ENCODE measurements around the gene FCSK. TPM values are rescaled to one million over a fixed set of nuclear protein-coding genes. Genes with fewer than 3 reads are reported as not detected.

The FCSK gene
- total RNA-seq, 1 experiment from 2014 or later: 25.5 TPM

DNA sequence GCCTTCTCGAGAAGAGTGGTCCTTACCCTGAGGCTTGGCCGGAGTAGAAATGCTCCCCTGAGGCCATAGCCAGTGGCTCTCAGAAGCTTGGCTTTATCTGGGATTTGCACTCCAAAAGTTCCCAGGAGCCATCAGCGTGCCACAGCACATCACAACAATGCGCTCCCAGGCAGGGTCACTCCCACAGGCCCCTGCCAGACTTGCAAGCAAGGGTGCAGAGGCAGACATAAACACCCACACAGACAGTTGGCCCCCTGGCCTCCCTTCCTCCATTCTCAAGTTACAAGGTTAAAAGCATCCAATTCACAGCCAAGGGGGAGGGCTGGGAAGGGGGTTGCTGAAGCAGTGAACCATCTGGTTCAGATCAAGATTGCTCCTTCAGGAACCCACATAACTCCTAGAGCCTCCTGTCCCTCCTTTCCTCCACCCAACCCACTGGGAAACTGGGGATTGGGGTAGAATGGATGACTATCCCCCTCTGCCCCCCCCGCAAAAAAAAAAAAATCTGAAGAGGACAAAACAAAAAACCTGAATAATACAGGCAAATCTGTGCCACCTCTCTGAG lies 17.3 kb upstream of the FCSK start:
- Histone ChIP-seq H3K36me3 (ENCODE audit: control insufficient read depth, insufficient read depth, low read length) (no peaks in the 10 kb centered on the region; the same call in none of the 2 replicates), H3K27me3 (replicated peaks; ENCODE audit: control insufficient read depth, insufficient read depth, low read length) (no peaks in the 10 kb centered on the region), H3K4me1 (peaks cover 45% of the 10 kb centered on the region), H3K9me3 (no peaks in the 10 kb centered on the region), H3K4me3 (ENCODE audit: low read depth, low read length) (peak overlapping the region; percentile 90)
- peaks cover 36% of the 10 kb centered on the region for H3K4me1 Mint-ChIP-seq (ENCODE audit: low read depth, unreplicated experiment)
- H3K4me3 Mint-ChIP-seq (ENCODE audit: unreplicated experiment): peak overlapping the region; percentile 92
- H3K9me3 Mint-ChIP-seq (ENCODE audit: unreplicated experiment): no peaks in the 10 kb centered on the region
- peak overlapping the region; percentile 58 for H3K27ac Mint-ChIP-seq (ENCODE audit: unreplicated experiment)
- ChIA-PET POLR2A (interaction anchor here (0.9 kb wide), 1 partner anchor 56 kb away, joined by 4 read pairs; no protein-coding TSS in a partner anchor), CTCF (interaction anchor here (2.9 kb wide), 1 partner anchor 56 kb away, joined by 12 read pairs; no protein-coding TSS in a partner anchor)
- H3K36me3 Mint-ChIP-seq (ENCODE audit: insufficient read depth, unreplicated experiment): peaks cover 8% of the 10 kb centered on the region
- peak in 1 of 2 experiments; percentile 58 for DNase-seq
- BruUV-seq (replicated peaks): TSS peak; percentile 50
- H3K27me3 Mint-ChIP-seq (ENCODE audit: insufficient read depth, unreplicated experiment): no peaks in the 10 kb centered on the region
- TF ChIP-seq, protein P1, sequence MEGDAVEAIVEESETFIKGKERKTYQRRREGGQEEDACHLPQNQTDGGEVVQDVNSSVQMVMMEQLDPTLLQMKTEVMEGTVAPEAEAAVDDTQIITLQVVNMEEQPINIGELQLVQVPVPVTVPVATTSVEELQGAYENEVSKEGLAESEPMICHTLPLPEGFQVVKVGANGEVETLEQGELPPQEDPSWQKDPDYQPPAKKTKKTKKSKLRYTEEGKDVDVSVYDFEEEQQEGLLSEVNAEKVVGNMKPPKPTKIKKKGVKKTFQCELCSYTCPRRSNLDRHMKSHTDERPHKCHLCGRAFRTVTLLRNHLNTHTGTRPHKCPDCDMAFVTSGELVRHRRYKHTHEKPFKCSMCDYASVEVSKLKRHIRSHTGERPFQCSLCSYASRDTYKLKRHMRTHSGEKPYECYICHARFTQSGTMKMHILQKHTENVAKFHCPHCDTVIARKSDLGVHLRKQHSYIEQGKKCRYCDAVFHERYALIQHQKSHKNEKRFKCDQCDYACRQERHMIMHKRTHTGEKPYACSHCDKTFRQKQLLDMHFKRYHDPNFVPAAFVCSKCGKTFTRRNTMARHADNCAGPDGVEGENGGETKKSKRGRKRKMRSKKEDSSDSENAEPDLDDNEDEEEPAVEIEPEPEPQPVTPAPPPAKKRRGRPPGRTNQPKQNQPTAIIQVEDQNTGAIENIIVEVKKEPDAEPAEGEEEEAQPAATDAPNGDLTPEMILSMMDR (IDR thresholded peaks at IDR 0.05; ENCODE audit: insufficient read depth in 1 of 2, low read depth in 1 of 2, low read length in 1 of 2, severe bottlenecking in 1 of 2, unreplicated experiment in 1 of 2): no peak
- intact Hi-C loops (cut with micrococcal nuclease; ENCODE audit: unreplicated experiment): no loop called here

DNA sequence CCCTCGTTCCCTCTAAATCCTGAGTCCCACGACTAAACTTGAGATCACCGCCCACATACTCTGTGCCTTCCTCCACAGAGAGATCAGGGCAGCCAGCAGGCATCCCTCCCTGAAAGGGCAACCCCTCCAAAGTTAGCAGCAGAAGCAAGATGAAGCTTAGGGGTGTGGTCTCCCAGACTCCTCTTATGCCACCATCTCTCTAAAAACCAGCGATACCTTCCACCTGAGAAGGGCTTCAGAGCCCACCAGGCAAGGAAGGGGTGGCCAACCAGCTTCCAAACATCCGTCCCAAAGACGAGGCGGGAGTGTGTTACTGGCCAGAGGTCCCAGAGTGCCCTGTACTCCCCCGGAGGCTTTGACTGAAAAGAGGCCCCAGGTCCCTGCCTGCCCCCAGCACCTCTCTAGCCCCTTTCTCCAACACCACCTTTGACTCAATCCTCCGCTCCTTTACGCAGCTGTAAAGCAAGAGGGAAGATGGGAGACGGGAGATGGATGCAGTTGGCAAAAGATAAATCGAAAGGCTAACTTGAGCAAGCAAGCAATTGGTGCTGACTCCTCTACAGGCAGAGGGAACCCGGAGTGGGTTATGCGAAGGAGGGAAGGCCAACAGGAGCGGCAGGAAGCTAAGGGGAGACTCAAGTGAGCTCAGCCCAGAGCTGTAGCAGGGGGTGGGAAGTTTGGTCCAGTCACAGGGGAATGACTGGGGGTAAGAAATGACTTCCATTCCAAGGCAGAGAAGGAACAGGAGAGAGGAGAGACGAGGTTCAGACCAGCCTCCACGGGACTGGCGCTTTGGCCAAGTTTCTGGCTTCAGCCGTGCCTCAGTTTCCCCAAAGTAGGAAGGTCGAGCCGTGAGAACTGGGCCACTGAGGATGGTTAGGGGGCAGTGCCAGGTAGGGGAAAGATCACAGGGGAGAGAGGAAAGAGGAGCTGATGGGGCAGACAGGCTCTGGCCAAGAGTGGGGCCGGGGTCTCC lies 16.5 kb upstream of the FCSK start:
- POLR2A ChIA-PET: interaction anchor here (0.5 to 0.9 kb wide), 4 partner anchors 10 to 149 kb away, joined by 3 to 6 read pairs (median 4); partner anchors contain the start of gene AARS1
- Mint-ChIP-seq H3K4me1 (ENCODE audit: low read depth, unreplicated experiment) (peaks cover 30% of the 10 kb centered on the region), H3K27ac (ENCODE audit: unreplicated experiment) (peak overlapping the region; percentile 58), H3K36me3 (ENCODE audit: insufficient read depth, unreplicated experiment) (peaks cover 8% of the 10 kb centered on the region), H3K4me3 (ENCODE audit: unreplicated experiment) (peak overlapping the region; percentile 92), H3K27me3 (ENCODE audit: insufficient read depth, unreplicated experiment) (no peaks in the 10 kb centered on the region), H3K9me3 (ENCODE audit: unreplicated experiment) (no peaks in the 10 kb centered on the region)
- H3K4me3 ChIP-seq (ENCODE audit: low read depth, low read length): peak overlapping the region; percentile 90
- no peaks in the 10 kb centered on the region for H3K27me3 ChIP-seq (replicated peaks; ENCODE audit: control insufficient read depth, insufficient read depth, low read length)
- H3K4me1 ChIP-seq: peaks cover 40% of the 10 kb centered on the region
- H3K36me3 ChIP-seq (ENCODE audit: control insufficient read depth, insufficient read depth, low read length): no peaks in the 10 kb centered on the region; the same call in none of the 2 replicates
- CTCF ChIA-PET: interaction anchor here (1.0 to 2.9 kb wide), 3 partner anchors 57 to 215 kb away, joined by 4 to 12 read pairs (median 7); no protein-coding TSS in a partner anchor
- no peaks in the 10 kb centered on the region for H3K9me3 ChIP-seq
- TF ChIP-seq, protein P1 (IDR thresholded peaks at IDR 0.05; ENCODE audit: insufficient read depth in 1 of 2, low read depth in 1 of 2, low read length in 1 of 2, severe bottlenecking in 1 of 2, unreplicated experiment in 1 of 2): no peak
- no TSS peak for BruUV-seq (replicated peaks)
- DNase-seq: no peak
- intact Hi-C loops (cut with micrococcal nuclease; ENCODE audit: unreplicated experiment): loop anchor here (2.0 kb wide), 1 partner anchor 43 kb away; no protein-coding TSS in a partner anchor

DNA sequence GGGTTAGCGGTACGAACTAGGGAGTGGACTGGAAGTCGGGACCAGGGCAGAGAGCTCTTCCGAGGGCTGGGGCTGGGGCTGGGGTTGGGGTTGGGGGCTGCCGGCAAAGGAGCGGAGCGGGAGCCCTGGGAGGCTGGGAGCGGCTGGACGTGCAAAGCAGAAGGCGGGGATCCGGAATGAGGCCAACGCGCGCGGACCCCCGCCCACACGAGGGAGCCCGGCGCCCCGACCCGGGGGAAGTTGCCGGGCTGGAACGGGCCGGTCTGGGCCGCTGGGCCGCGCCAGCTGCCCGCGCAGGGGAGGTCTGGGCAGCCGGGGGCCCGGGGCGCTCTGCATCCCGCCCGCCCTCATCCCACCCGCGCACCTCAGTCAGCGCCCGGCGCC lies 15.8 kb upstream of the FCSK start:
- DNase-seq: peak in 1 of 2 experiments; percentile 64
- H3K27me3 Mint-ChIP-seq (ENCODE audit: insufficient read depth, unreplicated experiment): no peaks in the 10 kb centered on the region
- H3K36me3 Mint-ChIP-seq (ENCODE audit: insufficient read depth, unreplicated experiment): peaks cover 8% of the 10 kb centered on the region

More for the DNA sequence above, 15.8 kb upstream of the FCSK start:
- no TSS peak for BruUV-seq (replicated peaks)
- Histone ChIP-seq H3K27me3 (replicated peaks; ENCODE audit: control insufficient read depth, insufficient read depth, low read length) (no peaks in the 10 kb centered on the region), H3K4me3 (ENCODE audit: low read depth, low read length) (peak overlapping the region; percentile 90), H3K9me3 (no peaks in the 10 kb centered on the region), H3K4me1 (peaks cover 38% of the 10 kb centered on the region), H3K36me3 (ENCODE audit: control insufficient read depth, insufficient read depth, low read length) (no peaks in the 10 kb centered on the region; the same call in none of the 2 replicates)
- Mint-ChIP-seq H3K9me3 (ENCODE audit: unreplicated experiment) (no peaks in the 10 kb centered on the region), H3K27ac (ENCODE audit: unreplicated experiment) (peak overlapping the region; percentile 58), H3K4me3 (ENCODE audit: unreplicated experiment) (peak overlapping the region; percentile 92), H3K4me1 (ENCODE audit: low read depth, unreplicated experiment) (peaks cover 26% of the 10 kb centered on the region)
- TF ChIP-seq, protein P1 (IDR thresholded peaks at IDR 0.05; ENCODE audit: insufficient read depth in 1 of 2, low read depth in 1 of 2, low read length in 1 of 2, severe bottlenecking in 1 of 2, unreplicated experiment in 1 of 2): no peak
- intact Hi-C loops (cut with micrococcal nuclease; ENCODE audit: unreplicated experiment): loop anchor here (2.0 kb wide), 1 partner anchor 44 kb away; no protein-coding TSS in a partner anchor
- ChIA-PET CTCF (interaction anchor here (1.0 to 2.9 kb wide), 4 partner anchors 16 to 214 kb away, joined by 4 to 12 read pairs (median 6); partner anchors contain the start of gene FCSK), POLR2A (interaction anchor here (0.5 to 0.8 kb wide), 3 partner anchors 11 to 149 kb away, joined by 3 to 6 read pairs (median 3); partner anchors contain the start of gene AARS1)
